Neural cell (in vitro differentiated cells): ENCODE results near the gene TSC22D3. TPM values are rescaled to one million over a fixed set of nuclear protein-coding genes. Genes with fewer than 3 reads are reported as not detected.

ENCODE experiments used
- H2AFZ ChIP-seq: fragments of 200-600, 300-800 bp; sonication (generic), shearing (Covaris generic); 2 replicates; pipeline ENCODE4 v1.6.0; 2014; ENCODE audit warnings: low read depth, mild to moderate bottlenecking, antibody characterized with exemption, low read length, moderate library complexity
- H3F3A ChIP-seq: fragments of 200-600 bp; shearing (Covaris generic); 2 replicates; pipeline ENCODE4 v1.6.1; 2016; ENCODE audit warnings: mild to moderate bottlenecking, moderate library complexity, mixed read lengths, antibody characterized with exemption, low read length; ENCODE audit not compliant: insufficient read depth, poor library complexity, severe bottlenecking
- H3K27ac ChIP-seq: fragments of 200-600, 300-800 bp; sonication (generic), shearing (Covaris generic); 2 replicates; pipeline ENCODE4 v1.5.1; 2014; ENCODE audit warnings: mild to moderate bottlenecking, low read length, moderate library complexity
- H3K27me3 ChIP-seq: fragments of 300-800, 200-600 bp; sonication (generic), shearing (Covaris generic); 2 replicates; pipeline ENCODE4 v1.6.0; 2014; ENCODE audit warnings: mild to moderate bottlenecking, low read depth, low read length, moderate library complexity; ENCODE audit not compliant: insufficient read depth
- H3K36me3 ChIP-seq: fragments of 300-800, 200-600 bp; sonication (generic), shearing (Covaris generic); 2 replicates; pipeline ENCODE4 v1.5.1; 2014; ENCODE audit warnings: mild to moderate bottlenecking, antibody characterized with exemption, low read length, moderate library complexity; ENCODE audit not compliant: insufficient read depth
- H3K4me2 ChIP-seq: fragments of 300-800, 200-600 bp; sonication (generic), shearing (Covaris generic); 2 replicates; pipeline ENCODE4 v1.6.0; 2014; ENCODE audit warnings: mild to moderate bottlenecking, low read length
- H3K4me3 ChIP-seq: fragments of 300-800, 200-600 bp; sonication (generic), shearing (Covaris generic); 2 replicates; pipeline ENCODE4 v1.5.1; 2014; ENCODE audit warnings: mild to moderate bottlenecking, low read length, moderate library complexity
- H3K79me2 ChIP-seq: fragments of 200-600 bp; shearing (Covaris generic); replicated peaks from 2 replicates; pipeline ENCODE4 v1.6.0; 2014; ENCODE audit warnings: mild to moderate bottlenecking, low read length, moderate library complexity; ENCODE audit not compliant: insufficient read depth
- H3K9ac ChIP-seq: fragments of 300-800, 200-600 bp; sonication (generic), shearing (Covaris generic); 2 replicates; pipeline ENCODE4 v1.6.1; 2016; ENCODE audit warnings: mild to moderate bottlenecking, low read length, mixed read lengths
- H3K9me2 ChIP-seq: fragments of 200-600 bp; shearing (Covaris generic); 2 replicates; pipeline ENCODE4 v1.6.1; 2016; ENCODE audit warnings: mild to moderate bottlenecking, low read length, mixed read lengths; ENCODE audit not compliant: insufficient read depth
- H3K9me3 ChIP-seq: fragments of 200-600, 300-800 bp; sonication (generic), shearing (Covaris generic); 2 replicates; pipeline ENCODE4 v1.6.1; 2016; ENCODE audit warnings: mild to moderate bottlenecking, mixed run types, low read length, moderate library complexity, mixed read lengths
- H4K20me1 ChIP-seq: fragments of 200-600 bp; shearing (Covaris generic); 2 replicates; pipeline ENCODE4 v1.6.1; 2016; ENCODE audit warnings: mild to moderate bottlenecking, mixed run types; ENCODE audit not compliant: insufficient read depth
- CTCF ChIP-seq: fragments of 450-650 bp; IDR thresholded peaks from 2 replicates; pipeline ENCODE4 v1.5.1; 2014; ENCODE audit warnings: antibody characterized with exemption, mild to moderate bottlenecking, moderate library complexity; ENCODE audit not compliant: poor library complexity, severe bottlenecking
- EP300 ChIP-seq: fragments of 450-650 bp; conservative IDR thresholded peaks from 2 replicates; pipeline ENCODE4 v1.6.1; 2014; ENCODE audit warnings: antibody characterized with exemption, mild to moderate bottlenecking, moderate library complexity; ENCODE audit not compliant: poor library complexity, severe bottlenecking
- EZH2 ChIP-seq: fragments of 200-600, 300-800 bp; shearing (Covaris generic), sonication (generic); IDR thresholded peaks from 2 replicates; pipeline ENCODE4 v1.6.1; 2014; ENCODE audit warnings: antibody characterized with exemption, low read length, borderline replicate concordance, mild to moderate bottlenecking; ENCODE audit not compliant: insufficient read depth, poor library complexity, severe bottlenecking
- MXI1 ChIP-seq: fragments of 450-650 bp; conservative IDR thresholded peaks from 2 replicates; pipeline ENCODE4 v1.6.1; 2014; ENCODE audit warnings: antibody characterized with exemption, mild to moderate bottlenecking; ENCODE audit not compliant: poor library complexity, severe bottlenecking
- POLR2AphosphoS5 ChIP-seq: IDR thresholded peaks from 2 replicates; pipeline ENCODE4 v1.6.1; 2012
- RAD21 ChIP-seq: fragments of 450-650 bp; conservative IDR thresholded peaks from 2 replicates; pipeline ENCODE4 v1.6.1; 2014; ENCODE audit warnings: antibody characterized with exemption, mild to moderate bottlenecking, moderate library complexity
- REST ChIP-seq: IDR thresholded peaks from 2 replicates; pipeline ENCODE4 v1.6.1; 2012; ENCODE audit warnings: borderline replicate concordance
- SMC3 ChIP-seq: fragments of 450-650 bp; conservative IDR thresholded peaks from 2 replicates; pipeline ENCODE4 v1.6.1; 2014; ENCODE audit warnings: antibody characterized with exemption, mild to moderate bottlenecking, moderate library complexity; ENCODE audit not compliant: poor library complexity
- TAF1 ChIP-seq: IDR thresholded peaks from 2 replicates; pipeline ENCODE4 v1.6.1; 2012; ENCODE audit warnings: low read depth
- polyA plus RNA-seq: library from polyadenylated mRNA; depleted of rRNA; stranded (reverse); fragments of >200 nt; gene quantifications from 2 replicates; pipeline ENCODE4 v1.2.3, GENCODE V29; 2014

The TSC22D3 gene
- polyA plus RNA-seq, 1 donor from 2014 or later: 96.8 TPM

- no peaks in the 10 kb centered on the region for H4K20me1 ChIP-seq
- no peak for TF ChIP-seq RAD21
- no peak for TF ChIP-seq SMC3
- no peak for TF ChIP-seq CTCF
- no peak for TF ChIP-seq MXI1
- TF ChIP-seq EZH2: no peak
- no peak for TF ChIP-seq REST
- TF ChIP-seq POLR2AphosphoS5: no peak
- no peak for TF ChIP-seq EP300
- no peak for TF ChIP-seq TAF1
- no peak overlapping the region for H3K4me2 ChIP-seq
- no peaks in the 10 kb centered on the region for H3K27me3 ChIP-seq
- no peak overlapping the region for H3K4me3 ChIP-seq
- H3K36me3 ChIP-seq: no peaks in the 10 kb centered on the region
- no peak overlapping the region for H3K9ac ChIP-seq
- H2AFZ ChIP-seq: no peak overlapping the region
- no peaks in the 10 kb centered on the region for H3K9me2 ChIP-seq
- H3K79me2 ChIP-seq: no peaks in the 10 kb centered on the region
- H3F3A ChIP-seq: no peaks in the 10 kb centered on the region
- no peaks in the 10 kb centered on the region for H3K9me3 ChIP-seq
- no peak overlapping the region for H3K27ac ChIP-seq
These were observed 69.3 kb downstream of the TSC22D3 start for GRCh38 chrX:107706309-107706708.

- Histone ChIP-seq H3K9me3 (no peaks in the 10 kb centered on the region), H3K4me3 (no peak overlapping the region), H3K36me3 (no peaks in the 10 kb centered on the region), H3F3A (no peaks in the 10 kb centered on the region), H3K27ac (no peak overlapping the region), H3K4me2 (no peak overlapping the region), H3K9ac (no peak overlapping the region), H3K9me2 (no peaks in the 10 kb centered on the region), H3K79me2 (no peaks in the 10 kb centered on the region), H2AFZ (no peak overlapping the region), H4K20me1 (no peaks in the 10 kb centered on the region), H3K27me3 (no peaks in the 10 kb centered on the region)
- TF ChIP-seq RAD21 (no peak), EZH2 (no peak), TAF1 (no peak), POLR2AphosphoS5 (no peak), REST (no peak)
These were observed 71.0 kb downstream of the TSC22D3 start for GRCh38 chrX:107704587-107704986.
